Measurements from ENCODE around the gene HIPK1.

The HIPK1 gene

GRCh38 chr1:113913312-113913668 lies 15.8 kb upstream of the HIPK1 start:
- DNase-seq: no peak

GRCh38 chr1:113913887-113914664 lies 15.0 kb upstream of the HIPK1 start:
- no peak for DNase-seq

- no peak for DNase-seq
Observed at GRCh38 chr1:113916974-113917373, 12.2 kb upstream of the HIPK1 start.

GRCh38 chr1:113917400-113918082 lies 11.6 kb upstream of the HIPK1 start:
- no peak for DNase-seq

- no peak for DNase-seq
Observed at GRCh38 chr1:113918243-113918642, 10.9 kb upstream of the HIPK1 start.

GRCh38 chr1:113922957-113923356 lies 6.2 kb upstream of the HIPK1 start:
- no peak for DNase-seq

GRCh38 chr1:113924473-113924872 lies 4.7 kb upstream of the HIPK1 start:
- DNase-seq: no peak

GRCh38 chr1:113928187-113928930 lies 765 bp upstream of the HIPK1 start:
- peak in 2 of 58 donors; percentile 27 to 63 for DNase-seq

- peak in 34 of 58 donors; percentile 9 to 78 (median 56) for DNase-seq
Observed at GRCh38 chr1:113929750-113930498, 800 bp downstream of the HIPK1 start.

GRCh38 chr1:113930499-113931161 lies 1.5 kb downstream of the HIPK1 start:
- peak in 2 of 58 donors; percentile 7 to 24 for DNase-seq

- no peak for DNase-seq
Observed at GRCh38 chr1:113931451-113931851, 2.3 kb downstream of the HIPK1 start.

- no peak for DNase-seq
Observed at GRCh38 chr1:113934006-113934405, 4.9 kb downstream of the HIPK1 start.

- no peak for DNase-seq
Observed at GRCh38 chr1:113934511-113935055, 5.5 kb downstream of the HIPK1 start.

GRCh38 chr1:113935176-113935575 lies 6.1 kb downstream of the HIPK1 start:
- DNase-seq: no peak

- DNase-seq: no peak
Observed at GRCh38 chr1:113935970-113936369, 6.8 kb downstream of the HIPK1 start.

- DNase-seq: no peak
Observed at GRCh38 chr1:113937146-113937545, 8.0 kb downstream of the HIPK1 start.

- DNase-seq: no peak
Observed at GRCh38 chr1:113938192-113938591, 9.1 kb downstream of the HIPK1 start.

GRCh38 chr1:113940365-113941244 lies 11.5 kb downstream of the HIPK1 start:
- DNase-seq: no peak

GRCh38 chr1:113941245-113941559 lies 12.1 kb downstream of the HIPK1 start:
- DNase-seq: no peak

GRCh38 chr1:113942527-113942926 lies 13.4 kb downstream of the HIPK1 start:
- no peak for DNase-seq

Measured in anterior cingulate cortex (tissue), 58 donors.